Measurements from ENCODE around the gene GDF9.

GDF9 gene

DNA sequence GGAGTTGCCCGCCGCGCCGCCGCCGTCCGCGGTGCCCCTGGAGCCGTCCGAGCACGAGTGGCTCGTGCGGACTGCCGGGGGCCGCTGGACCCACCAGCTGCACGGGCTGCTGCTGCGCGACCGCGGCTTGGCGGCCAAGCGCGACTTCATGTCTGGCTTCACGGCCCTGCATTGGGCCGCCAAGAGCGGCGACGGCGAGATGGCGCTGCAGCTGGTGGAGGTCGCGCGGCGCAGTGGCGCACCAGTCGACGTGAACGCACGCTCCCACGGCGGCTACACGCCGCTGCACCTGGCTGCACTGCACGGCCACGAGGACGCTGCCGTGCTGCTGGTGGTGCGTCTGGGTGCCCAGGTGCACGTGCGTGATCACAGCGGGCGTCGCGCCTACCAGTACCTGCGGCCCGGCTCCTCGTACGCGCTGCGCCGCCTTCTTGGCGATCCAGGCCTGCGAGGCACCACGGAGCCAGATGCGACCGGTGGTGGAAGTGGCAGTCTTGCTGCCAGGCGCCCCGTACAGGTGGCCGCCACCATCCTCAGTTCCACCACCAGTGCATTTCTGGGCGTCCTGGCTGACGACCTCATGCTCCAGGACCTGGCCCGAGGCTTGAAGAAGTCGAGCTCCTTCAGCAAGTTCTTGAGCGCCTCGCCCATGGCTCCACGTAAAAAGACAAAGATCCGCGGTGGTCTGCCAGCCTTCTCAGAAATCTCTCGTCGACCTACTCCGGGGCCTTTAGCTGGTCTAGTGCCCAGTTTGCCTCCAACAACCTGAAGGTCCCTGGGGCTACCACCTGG lies 51.6 kb downstream of the GDF9 start:
- no peak for DNase-seq (ENCODE audit: low read depth)
- TF ChIP-seq CTCF (conservative IDR thresholded peaks at IDR 0.05; ENCODE audit: low read depth, low read length) = no peak
- H3K4me3 ChIP-seq (ENCODE audit: low read length) = no peak overlapping the region

- no peak for DNase-seq (ENCODE audit: low read depth)
- no peak for TF ChIP-seq CTCF (conservative IDR thresholded peaks at IDR 0.05; ENCODE audit: low read depth, low read length)
- H3K4me3 ChIP-seq (ENCODE audit: low read length) = peak overlapping the region; percentile 12
Observed at GRCh38 chr5:132813599-132814502, 52.4 kb downstream of the GDF9 start.

DNA sequence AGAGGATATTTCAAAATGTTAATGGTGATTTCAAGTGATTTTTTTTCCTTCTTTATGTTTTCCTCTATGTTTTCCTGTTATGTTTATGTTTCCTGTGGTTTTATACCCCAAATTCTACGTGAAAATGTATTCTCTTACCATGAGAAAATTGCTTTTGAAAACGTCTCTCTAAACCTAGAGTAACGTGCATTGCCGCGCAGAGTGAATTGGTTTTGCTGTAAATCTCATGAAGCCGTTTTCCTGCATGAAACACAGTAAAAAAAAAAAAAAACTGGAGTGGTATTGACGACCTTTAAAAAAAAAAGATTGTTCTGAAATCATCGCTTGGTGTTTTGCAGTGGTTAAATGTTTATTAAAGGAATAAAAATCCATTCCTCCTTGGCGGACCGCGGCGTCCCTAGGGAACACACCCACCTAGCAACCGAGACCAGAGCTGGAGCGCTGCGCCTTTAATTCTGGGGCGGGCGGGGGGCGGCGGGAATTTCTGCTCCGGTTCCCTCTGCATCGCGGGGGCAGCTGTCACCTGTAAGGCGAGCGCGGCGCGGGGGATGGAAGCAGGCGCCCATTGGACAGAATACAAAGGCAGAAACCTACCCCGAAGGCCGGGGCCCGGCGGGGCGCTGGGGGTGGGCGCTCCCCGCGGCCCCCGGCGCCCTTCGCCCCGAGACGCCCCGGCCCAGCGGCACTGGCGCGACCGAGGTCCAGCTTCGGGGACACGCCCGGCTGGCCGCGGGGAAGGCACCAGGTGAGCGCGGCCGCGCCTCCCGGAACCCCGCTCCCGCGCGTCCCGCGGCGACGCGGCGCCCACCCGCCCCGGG lies 53.3 kb downstream of the GDF9 start, which contains the start of gene SOWAHA:
SOWAHA (plus strand) TSS at position 522 of the 818 bp plus-strand sequence. CDS start 320 bp downstream, outside the sequence.
- peak within 1 kb of the TSS; percentile 31 for H3K4me3 ChIP-seq (ENCODE audit: low read length)
- TF ChIP-seq CTCF (conservative IDR thresholded peaks at IDR 0.05; ENCODE audit: low read depth, low read length) = no peak
- no peak for DNase-seq (ENCODE audit: low read depth)

DNA sequence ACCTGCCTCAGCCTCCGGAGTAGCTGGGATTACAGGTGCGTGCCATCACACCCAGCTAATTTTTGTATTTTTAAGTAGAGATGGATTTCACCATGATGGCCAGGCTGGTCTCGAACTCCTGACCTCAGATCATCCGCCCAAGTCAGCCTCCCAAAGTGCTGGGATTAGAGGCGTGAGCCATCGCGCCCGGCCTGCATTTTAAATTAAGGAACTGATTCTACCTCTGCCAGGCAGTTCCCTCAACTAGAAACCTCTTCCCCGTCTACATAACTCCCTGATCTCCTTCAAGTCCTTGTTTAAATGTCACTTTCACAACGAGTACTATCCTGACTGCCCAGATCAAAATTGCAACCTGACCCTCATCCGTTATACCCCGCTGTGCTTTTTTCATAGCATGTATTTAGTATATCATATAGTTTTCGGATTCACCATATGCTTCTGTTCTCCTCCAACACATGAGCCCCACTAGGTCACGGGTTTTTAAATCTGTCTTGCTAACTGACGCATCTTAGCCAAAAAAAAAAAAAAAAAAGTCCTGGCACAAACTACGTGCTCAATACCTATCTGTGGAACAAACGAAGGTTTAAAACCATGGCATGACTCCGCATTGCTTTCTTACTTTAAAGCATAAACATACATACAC lies 54.0 kb downstream of the GDF9 start:
- TF ChIP-seq CTCF (conservative IDR thresholded peaks at IDR 0.05; ENCODE audit: low read depth, low read length) = no peak
- no peak for DNase-seq (ENCODE audit: low read depth)
- H3K4me3 ChIP-seq (ENCODE audit: low read length) = no peak overlapping the region

Measured in retinal pigment epithelial cell (primary cell).